ENCODE results near the gene PIGZ. TPM values are rescaled to one million over a fixed set of nuclear protein-coding genes. Genes with fewer than 3 reads are reported as not detected.

PIGZ gene
- total RNA-seq, 1 donor from 2014 or later: 1.8 TPM

DNA sequence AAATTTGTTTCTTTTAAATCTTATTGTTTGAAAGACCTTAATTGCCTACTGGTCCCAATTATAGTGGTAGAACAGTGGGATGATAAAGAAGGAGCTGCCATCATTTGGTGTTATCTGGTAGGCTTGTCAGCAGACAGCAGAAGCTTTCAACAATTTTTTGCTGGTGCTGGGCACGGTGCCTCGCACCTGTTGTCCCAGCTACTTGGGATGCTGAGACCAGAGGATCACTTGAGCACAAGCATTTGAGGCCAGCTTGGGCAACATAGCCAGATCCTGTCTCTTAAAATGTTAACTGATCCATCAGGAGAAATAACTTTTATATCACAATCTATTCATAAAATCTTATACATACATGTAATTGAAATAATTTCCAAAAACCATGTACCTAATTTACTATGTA, 64.9 kb downstream of the PIGZ start:
- no peak for DNase-seq

DNA sequence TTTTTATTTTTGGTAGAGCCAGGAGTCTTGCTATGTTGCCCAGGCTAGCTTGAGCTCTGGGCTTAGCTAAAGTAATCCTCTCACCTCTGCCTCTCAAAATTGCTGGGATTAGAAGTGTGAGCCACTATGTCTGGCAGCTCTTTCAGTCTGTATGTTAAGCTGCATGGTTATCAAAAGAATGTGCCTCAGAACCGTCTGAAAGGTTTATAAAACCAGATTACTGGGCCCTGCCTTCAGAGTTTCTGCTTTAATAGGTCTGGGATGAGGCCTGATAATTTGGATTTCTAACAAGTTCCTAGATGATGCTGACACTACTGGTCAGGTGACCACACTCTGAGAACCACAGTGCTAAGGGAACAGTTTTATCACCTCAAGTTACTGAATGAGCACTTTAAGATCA, 66.3 kb downstream of the PIGZ start:
- DNase-seq: no peak

DNA sequence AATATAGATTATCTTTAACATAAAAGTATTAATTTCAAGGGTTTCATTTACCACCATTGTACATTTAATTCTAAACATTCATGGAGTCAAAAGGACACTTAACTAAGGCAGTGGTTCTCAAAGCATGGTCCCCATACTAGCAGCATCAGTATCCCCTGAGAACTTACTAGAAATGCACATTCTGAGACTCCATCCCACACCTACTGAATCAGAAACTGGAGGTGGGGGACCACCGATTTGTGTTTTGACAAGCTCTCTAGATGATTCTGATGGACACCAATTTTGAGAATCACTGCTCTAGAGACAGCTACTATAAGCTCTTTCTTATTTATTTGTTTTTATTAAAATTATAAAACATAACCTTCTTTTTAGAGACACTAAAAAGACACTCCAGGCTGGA, 66.9 kb downstream of the PIGZ start:
- no peak for DNase-seq

Other genes with a start within 250 kb of the PIGZ start
- gene PAK2, start 229.0 kb downstream of the PIGZ start, total RNA-seq: 35.9 TPM
- 42.5 TPM for gene SENP5, start 100.9 kb downstream of the PIGZ start, total RNA-seq
- 35.9 TPM for gene NCBP2, start 26.3 kb downstream of the PIGZ start, total RNA-seq
- gene MELTF, start 61.0 kb upstream of the PIGZ start, total RNA-seq: 5.8 TPM

Data from skin of body (tissue), 2 donors.